DND-41 (cell line): Measurements from ENCODE around the gene DHRS9.

Experiments
- ATAC-seq: fragments of 200-7000 bp; cut with Tn5 transposase; 3 replicates; pipeline ENCODE4 v1.9.1; 2021; ENCODE audit warnings: low read depth; ENCODE audit not compliant: insufficient read depth
- DNase-seq: peaks from one replicate; pipeline ENCODE4 v3.0.0-alpha.2; 2020
- H2AFZ ChIP-seq: 2 replicates; pipeline ENCODE4 v1.6.0; 2012; ENCODE audit warnings: low read depth, low read length
- H3K27ac ChIP-seq: 2 replicates; pipeline ENCODE4 v1.5.1; 2012; ENCODE audit warnings: low read length, inconsistent platforms
- H3K27me3 ChIP-seq: fragments of 200-600 bp; sonication (generic); 2 replicates; pipeline ENCODE4 v1.6.0; 2012; ENCODE audit warnings: low read length, mild to moderate bottlenecking, inconsistent platforms; ENCODE audit not compliant: insufficient read depth, poor library complexity
- H3K36me3 ChIP-seq: 2 replicates; pipeline ENCODE4 v1.5.1; 2012; ENCODE audit warnings: low read length, inconsistent platforms; ENCODE audit not compliant: insufficient read depth
- H3K4me1 ChIP-seq: 2 replicates; pipeline ENCODE4 v1.5.1; 2012; ENCODE audit warnings: mild to moderate bottlenecking, low read length; ENCODE audit not compliant: insufficient read depth
- H3K4me2 ChIP-seq: 2 replicates; pipeline ENCODE4 v1.6.0; 2012; ENCODE audit warnings: mild to moderate bottlenecking, moderate library complexity, low read length, inconsistent platforms; ENCODE audit not compliant: insufficient read depth
- H3K4me3 ChIP-seq, 2 experiments: fragments of 200-600 bp in 1 of 2; shearing (Covaris generic) in 1 of 2; 2 replicates each; pipeline ENCODE4 v1.5.1; 2012 to 2016; ENCODE audit warnings: inconsistent platforms in 2 of 2, low read length in 2 of 2, mild to moderate bottlenecking in 2 of 2, low read depth in 1 of 2, moderate library complexity in 1 of 2
- H3K79me2 ChIP-seq: 2 replicates; pipeline ENCODE4 v1.6.0; 2012; ENCODE audit warnings: low read length, inconsistent platforms; ENCODE audit not compliant: insufficient read depth
- H3K9ac ChIP-seq: 2 replicates; pipeline ENCODE4 v1.6.0; 2012; ENCODE audit warnings: low read depth, mild to moderate bottlenecking, inconsistent platforms, low read length, moderate library complexity
- H3K9me3 ChIP-seq: 2 replicates; pipeline ENCODE4 v1.5.1; 2012; ENCODE audit warnings: low read length, moderate library complexity, mild to moderate bottlenecking, inconsistent platforms; ENCODE audit not compliant: insufficient read depth, severe bottlenecking
- H4K20me1 ChIP-seq: 2 replicates; pipeline ENCODE4 v1.6.0; 2012; ENCODE audit warnings: low read length; ENCODE audit not compliant: insufficient read depth
- CTCF ChIP-seq: IDR thresholded peaks from 2 replicates; pipeline ENCODE4 v1.5.1; 2012; ENCODE audit warnings: borderline replicate concordance, low read length, moderate library complexity, mild to moderate bottlenecking; ENCODE audit not compliant: poor library complexity, severe bottlenecking; ENCODE audit errors: extremely low read depth
- EZH2 ChIP-seq: IDR thresholded peaks from 3 replicates; pipeline ENCODE4 v1.6.1; 2012; ENCODE audit warnings: borderline replicate concordance, low read depth, mild to moderate bottlenecking, moderate library complexity, low read length, inconsistent platforms; ENCODE audit not compliant: severe bottlenecking

DHRS9 gene

GRCh38 chr2:169106563-169107545, 37.5 kb downstream of the DHRS9 start:
- H2AFZ ChIP-seq, result no peak overlapping the region
- H3K27ac ChIP-seq, result no peak overlapping the region
- H3K4me2 ChIP-seq, result no peak overlapping the region
- no peak for ATAC-seq
- DNase-seq, result no peak
- H3K9ac ChIP-seq, result no peak overlapping the region
- no peaks in the 10 kb centered on the region for H3K9me3 ChIP-seq
- H3K36me3 ChIP-seq, result no peaks in the 10 kb centered on the region
- H3K4me1 ChIP-seq, result no peaks in the 10 kb centered on the region
- no peaks in the 10 kb centered on the region for H4K20me1 ChIP-seq
- no peak for TF ChIP-seq EZH2
- no peak for TF ChIP-seq CTCF
- no peaks in the 10 kb centered on the region for H3K79me2 ChIP-seq
- no peak overlapping the region for H3K4me3 ChIP-seq
- H3K27me3 ChIP-seq, result peaks cover 17% of the 10 kb centered on the region

GRCh38 chr2:169107645-169108044, 38.3 kb downstream of the DHRS9 start:
- ATAC-seq (no peak), DNase-seq (no peak)
- H3K27me3 ChIP-seq, result peaks cover 17% of the 10 kb centered on the region
- H3K27ac ChIP-seq, result no peak overlapping the region
- no peaks in the 10 kb centered on the region for H3K79me2 ChIP-seq
- TF ChIP-seq EZH2 (no peak), CTCF (no peak)
- H3K9me3 ChIP-seq, result no peaks in the 10 kb centered on the region
- H3K4me3 ChIP-seq, result no peak overlapping the region
- H3K9ac ChIP-seq, result no peak overlapping the region
- H3K36me3 ChIP-seq, result no peaks in the 10 kb centered on the region
- no peak overlapping the region for H2AFZ ChIP-seq
- H3K4me2 ChIP-seq, result no peak overlapping the region
- H4K20me1 ChIP-seq, result no peaks in the 10 kb centered on the region
- no peaks in the 10 kb centered on the region for H3K4me1 ChIP-seq

DNA sequence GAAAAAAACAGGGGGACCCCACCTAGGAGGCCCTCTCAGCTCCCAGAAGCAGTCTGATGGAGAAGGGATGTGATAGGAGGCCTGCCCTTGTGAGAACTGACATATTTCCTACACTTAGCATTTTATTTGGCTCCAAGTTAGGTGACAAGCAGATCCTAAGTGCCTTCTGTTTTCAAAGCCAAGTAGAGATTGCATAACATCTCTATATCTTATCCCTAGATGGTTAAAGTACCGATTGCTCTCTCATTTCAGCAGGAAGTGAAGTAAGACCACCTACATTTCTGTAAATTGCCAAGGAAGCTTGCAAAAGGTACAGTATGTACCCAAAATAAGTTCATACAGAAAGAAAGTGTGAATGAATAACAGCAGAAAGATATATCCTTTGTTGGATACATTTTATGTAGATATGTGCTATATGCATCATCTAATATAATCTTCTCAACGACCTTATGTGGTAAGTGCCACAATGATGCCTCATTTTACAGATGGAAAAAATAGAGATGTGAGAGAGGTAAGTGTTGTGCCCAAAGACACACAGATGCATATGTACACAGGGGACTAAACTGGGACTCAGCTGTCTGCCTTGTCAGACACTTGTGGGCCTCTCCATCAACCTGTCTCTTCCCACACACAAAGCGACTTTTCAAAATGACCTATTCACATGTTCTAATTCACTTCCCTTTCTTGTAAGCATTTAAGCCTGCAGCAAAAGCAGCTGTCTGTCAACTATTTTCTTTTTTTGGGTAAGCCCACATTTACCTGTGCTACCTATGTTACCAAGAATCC, 38.9 kb downstream of the DHRS9 start:
- H3K4me1 ChIP-seq, result no peaks in the 10 kb centered on the region

More for the DNA sequence above, 38.9 kb downstream of the DHRS9 start:
- ATAC-seq (no peak), DNase-seq (no peak)
- H3K4me3 ChIP-seq, result no peak overlapping the region
- no peaks in the 10 kb centered on the region for H3K36me3 ChIP-seq
- TF ChIP-seq CTCF (peak; percentile 0), EZH2 (no peak)
- peaks cover 15% of the 10 kb centered on the region for H3K27me3 ChIP-seq
- H3K79me2 ChIP-seq, result no peaks in the 10 kb centered on the region
- no peaks in the 10 kb centered on the region for H3K9me3 ChIP-seq
- H2AFZ ChIP-seq, result no peak overlapping the region
- no peak overlapping the region for H3K4me2 ChIP-seq
- no peak overlapping the region for H3K9ac ChIP-seq
- H3K27ac ChIP-seq, result no peak overlapping the region
- H4K20me1 ChIP-seq, result no peaks in the 10 kb centered on the region
